ENCODE measurements around the gene DNAJC5. TPM values are rescaled to one million over a fixed set of nuclear protein-coding genes. Genes with fewer than 3 reads are reported as not detected.
A peak's percentile ranks its signal among the peaks of the same experiment; 100 is the strongest.

DNAJC5 gene
- total and polyA plus RNA-seq, 2 donors (not counting 3 experiments of a cell fraction or from before 2014, with no cell fraction given): 44.7 to 60.3 TPM

- dilution Hi-C loops (cut with MboI; ENCODE audit: extremely low pct_ligation_motif_present, low sequenced_read_pairs): no loop called here
- peak overlapping the region; percentile 66 for H3K4me2 ChIP-seq (ENCODE audit: insufficient read depth, low read length)
- ChIA-PET CTCF (interaction anchor here (1.1 kb wide), 2 partner anchors 13 to 14 kb away, joined by 3 to 5 read pairs; partner anchors contain the start of gene UCKL1), POLR2A (no interaction called here)
- DNase-seq (ENCODE audit: low read depth, low spot score) (no peak), FAIRE-seq (no peak)
- no peaks in the 10 kb centered on the region for H4K20me1 ChIP-seq (replicated peaks; ENCODE audit: control insufficient read depth, extremely low read depth, insufficient read depth, low read length)
- H3K27me3 ChIP-seq (ENCODE audit: control insufficient read depth in 2 of 2, insufficient read depth in 2 of 2, low read length in 2 of 2): no peaks in the 10 kb centered on the region
- peak overlapping the region; percentile 79 for H3K9ac ChIP-seq (replicated peaks; ENCODE audit: extremely low read depth, insufficient read depth, low read length)
- intact Hi-C loops (cut with micrococcal nuclease): no loop called here
- H3K79me2 ChIP-seq (ENCODE audit: control insufficient read depth, insufficient read depth, low read length): peaks cover 7% of the 10 kb centered on the region
- BruUV-seq (replicated peaks): TSS peak; percentile 27
- TF ChIP-seq POLR2AphosphoS5 (IDR thresholded peaks at IDR 0.05; ENCODE audit: insufficient read depth, low read depth, low read length) (peak; percentile 29), POLR2A (IDR thresholded peaks at IDR 0.05; ENCODE audit: low read depth, low read length) (no peak), FOS (IDR thresholded peaks at IDR 0.05; ENCODE audit: borderline replicate concordance, insufficient read depth, low read length) (no peak), GATA2 (IDR thresholded peaks at IDR 0.05; ENCODE audit: insufficient read depth, insufficient read length, low read depth, low read length) (no peak)
- TF ChIP-seq, protein P1, sequence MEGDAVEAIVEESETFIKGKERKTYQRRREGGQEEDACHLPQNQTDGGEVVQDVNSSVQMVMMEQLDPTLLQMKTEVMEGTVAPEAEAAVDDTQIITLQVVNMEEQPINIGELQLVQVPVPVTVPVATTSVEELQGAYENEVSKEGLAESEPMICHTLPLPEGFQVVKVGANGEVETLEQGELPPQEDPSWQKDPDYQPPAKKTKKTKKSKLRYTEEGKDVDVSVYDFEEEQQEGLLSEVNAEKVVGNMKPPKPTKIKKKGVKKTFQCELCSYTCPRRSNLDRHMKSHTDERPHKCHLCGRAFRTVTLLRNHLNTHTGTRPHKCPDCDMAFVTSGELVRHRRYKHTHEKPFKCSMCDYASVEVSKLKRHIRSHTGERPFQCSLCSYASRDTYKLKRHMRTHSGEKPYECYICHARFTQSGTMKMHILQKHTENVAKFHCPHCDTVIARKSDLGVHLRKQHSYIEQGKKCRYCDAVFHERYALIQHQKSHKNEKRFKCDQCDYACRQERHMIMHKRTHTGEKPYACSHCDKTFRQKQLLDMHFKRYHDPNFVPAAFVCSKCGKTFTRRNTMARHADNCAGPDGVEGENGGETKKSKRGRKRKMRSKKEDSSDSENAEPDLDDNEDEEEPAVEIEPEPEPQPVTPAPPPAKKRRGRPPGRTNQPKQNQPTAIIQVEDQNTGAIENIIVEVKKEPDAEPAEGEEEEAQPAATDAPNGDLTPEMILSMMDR (IDR thresholded peaks at IDR 0.05; ENCODE audit: extremely low read depth in 1 of 2, insufficient read depth in 1 of 2, low read depth in 1 of 2, low read length in 2 of 2): no peak
- H3K27ac ChIP-seq (ENCODE audit: insufficient read depth, low read depth, low read length): peak overlapping the region; percentile 10
- H2AFZ ChIP-seq (ENCODE audit: low read depth, low read length): peak overlapping the region; percentile 4
- H3K36me3 ChIP-seq (ENCODE audit: control insufficient read depth in 2 of 2, extremely low read depth in 1 of 2, insufficient read depth in 2 of 2, low read length in 2 of 2): peaks cover 5 to 17% of the 10 kb centered on the region in 2 experiments
- H3K4me1 ChIP-seq (ENCODE audit: control insufficient read depth, extremely low read depth, insufficient read depth, low read length): peaks cover 23% of the 10 kb centered on the region
- no peaks in the 10 kb centered on the region for H3K9me3 ChIP-seq (replicated peaks; ENCODE audit: control insufficient read depth, insufficient read depth, low read length)
- no peaks in the 10 kb centered on the region for H3K9me1 ChIP-seq (replicated peaks; ENCODE audit: control insufficient read depth, extremely low read depth, insufficient read depth, low read length)
- H3K4me3 ChIP-seq (replicated peaks in 1 of 3; ENCODE audit: insufficient read depth in 1 of 3, low read depth in 1 of 3, low read length in 3 of 3): peak overlapping the region; percentile 15 to 57 (median 47)
Measured at GRCh38 chr20:63968928-63969760, 74.2 kb downstream of the DNAJC5 start.
